ENCODE data around the gene NAALADL2. TPM values are rescaled to one million over a fixed set of nuclear protein-coding genes. Genes with fewer than 3 reads are reported as not detected.

The NAALADL2 gene
- total RNA-seq, 1 donor, result 54.5 TPM

- DNase-seq (ENCODE audit: low read depth), result no peak
- H3K4me3 ChIP-seq (ENCODE audit: low read depth, low read length), result no peak overlapping the region
- TF ChIP-seq CTCF (IDR thresholded peaks at IDR 0.05; ENCODE audit: insufficient read depth, low read length), result no peak
These were observed 445.3 kb downstream of the NAALADL2 start for GRCh38 chr3:175304404-175304803.

GRCh38 chr3:175307642-175308041, 448.5 kb downstream of the NAALADL2 start:
- DNase-seq (ENCODE audit: low read depth), result no peak
- H3K4me3 ChIP-seq (ENCODE audit: low read depth, low read length), result no peak overlapping the region
- TF ChIP-seq CTCF (IDR thresholded peaks at IDR 0.05; ENCODE audit: insufficient read depth, low read length), result no peak

GRCh38 chr3:175308097-175308496, 449.0 kb downstream of the NAALADL2 start:
- no peak overlapping the region for H3K4me3 ChIP-seq (ENCODE audit: low read depth, low read length)
- no peak for DNase-seq (ENCODE audit: low read depth)
- TF ChIP-seq CTCF (IDR thresholded peaks at IDR 0.05; ENCODE audit: insufficient read depth, low read length), result no peak

GRCh38 chr3:175310046-175310445, 450.9 kb downstream of the NAALADL2 start:
- no peak overlapping the region for H3K4me3 ChIP-seq (ENCODE audit: low read depth, low read length)
- TF ChIP-seq CTCF (IDR thresholded peaks at IDR 0.05; ENCODE audit: insufficient read depth, low read length), result no peak
- no peak for DNase-seq (ENCODE audit: low read depth)

- no peak for DNase-seq (ENCODE audit: low read depth)
- H3K4me3 ChIP-seq (ENCODE audit: low read depth, low read length), result no peak overlapping the region
- TF ChIP-seq CTCF (IDR thresholded peaks at IDR 0.05; ENCODE audit: insufficient read depth, low read length), result no peak
These were observed 452.3 kb downstream of the NAALADL2 start for GRCh38 chr3:175311404-175311803.

- DNase-seq (ENCODE audit: low read depth), result peak; percentile 14
- no peak overlapping the region for H3K4me3 ChIP-seq (ENCODE audit: low read depth, low read length)
- no peak for TF ChIP-seq CTCF (IDR thresholded peaks at IDR 0.05; ENCODE audit: insufficient read depth, low read length)
These were observed 452.8 kb downstream of the NAALADL2 start for GRCh38 chr3:175311946-175312345.

- no peak overlapping the region for H3K4me3 ChIP-seq (ENCODE audit: low read depth, low read length)
- DNase-seq (ENCODE audit: low read depth), result no peak
- no peak for TF ChIP-seq CTCF (IDR thresholded peaks at IDR 0.05; ENCODE audit: insufficient read depth, low read length)
These were observed 453.7 kb downstream of the NAALADL2 start for GRCh38 chr3:175312791-175313190.

All from fibroblast of the aortic adventitia (primary cell).